ENCODE results near the gene MAX. TPM values are rescaled to one million over a fixed set of nuclear protein-coding genes. Genes with fewer than 3 reads are reported as not detected.
"Not testable (repeated sequence)": the region's sequence is repeated elsewhere in the genome, so short reads cannot be mapped to it uniquely, and the experiment has no call there.

MAX gene
- total RNA-seq, 6 experiments from 2014 or later, result 15.7 to 38.0 (median 31.7) TPM

GRCh38 chr14:65096323-65097089 lies 5.8 kb downstream of the MAX start:
- H3K36me3 ChIP-seq, result peaks cover 0 to 36% (median 19%) of the 10 kb centered on the region in 4 donors
- peaks cover 0 to 49% (median 11%) of the 10 kb centered on the region in 4 donors for H3K4me1 ChIP-seq
- no peak for DNase-seq
- ATAC-seq, result no peak
- H3K27ac ChIP-seq, result no peak overlapping the region
- TF ChIP-seq CTCF (IDR thresholded peaks at IDR 0.05), result no peak
- no peak for TF ChIP-seq POLR2A (IDR thresholded peaks at IDR 0.05)
- H3K4me3 ChIP-seq, result no peak overlapping the region
- H3K27me3 ChIP-seq, result no peaks in the 10 kb centered on the region
- WGBS (ENCODE audit: insufficient coverage, low coverage, low lambda C conversion rate, missing lambda C conversion rate), result 40% methylated on average over 5 of the region's 6 CpGs
- no peaks in the 10 kb centered on the region for H3K9me3 ChIP-seq
- intact Hi-C loops (cut with DNase I), result no loop called here

GRCh38 chr14:65095633-65096205 lies 6.6 kb downstream of the MAX start:
- 52% methylated on average over 3 of the region's 3 CpGs for WGBS (ENCODE audit: insufficient coverage, low coverage, low lambda C conversion rate, missing lambda C conversion rate)
- ATAC-seq (peak; percentile 62 to 90 (median 76)), DNase-seq (peak in 1 of 3 donors; percentile 76)
- H3K4me3 ChIP-seq, result no peak overlapping the region
- intact Hi-C loops (cut with DNase I), result no loop called here
- H3K27ac ChIP-seq, result no peak overlapping the region
- H3K27me3 ChIP-seq, result no peaks in the 10 kb centered on the region
- TF ChIP-seq POLR2A (IDR thresholded peaks at IDR 0.05) (no peak), CTCF (IDR thresholded peaks at IDR 0.05) (no peak)
- peaks cover 0 to 44% (median 20%) of the 10 kb centered on the region in 4 donors for H3K36me3 ChIP-seq
- H3K4me1 ChIP-seq, result peaks cover 0 to 44% (median 11%) of the 10 kb centered on the region in 4 donors
- no peaks in the 10 kb centered on the region for H3K9me3 ChIP-seq

- ATAC-seq, result no peak
Observed at GRCh38 chr14:65092349-65092748, 10.0 kb downstream of the MAX start.

GRCh38 chr14:65087835-65088234 lies 14.5 kb downstream of the MAX start:
- H3K4me3 ChIP-seq; H3K9me3 ChIP-seq; H3K4me1 ChIP-seq; H3K27me3 ChIP-seq; DNase-seq; intact Hi-C loops (cut with DNase I); H3K27ac ChIP-seq; ATAC-seq: not testable (repeated sequence)
- peaks cover 4 to 70% (median 28%) of the 10 kb centered on the region in 4 donors for H3K36me3 ChIP-seq
- 82% methylated on average over 8 of the region's 8 CpGs for WGBS (ENCODE audit: insufficient coverage, low coverage, low lambda C conversion rate, missing lambda C conversion rate)

More at GRCh38 chr14:65092349-65092748, 10.0 kb downstream of the MAX start:
- intact Hi-C loops (cut with DNase I), result no loop called here
- Histone ChIP-seq H3K27me3 (no peaks in the 10 kb centered on the region), H3K36me3 (peaks cover 0 to 72% (median 34%) of the 10 kb centered on the region in 4 donors), H3K27ac (no peak overlapping the region), H3K4me3 (no peak overlapping the region), H3K9me3 (no peaks in the 10 kb centered on the region), H3K4me1 (peaks cover 0 to 17% (median 3%) of the 10 kb centered on the region in 4 donors)
- no peak for DNase-seq
- WGBS (ENCODE audit: insufficient coverage, low coverage, low lambda C conversion rate, missing lambda C conversion rate), result 82% methylated on average over 2 of the region's 2 CpGs
- TF ChIP-seq CTCF (IDR thresholded peaks at IDR 0.05) (no peak), POLR2A (IDR thresholded peaks at IDR 0.05) (no peak)

GRCh38 chr14:65086686-65087085 lies 15.6 kb downstream of the MAX start:
- ATAC-seq; H3K4me1 ChIP-seq; H3K27me3 ChIP-seq; H3K4me3 ChIP-seq; DNase-seq; intact Hi-C loops (cut with DNase I); H3K27ac ChIP-seq; H3K9me3 ChIP-seq: not testable (repeated sequence)
- peaks cover 4 to 65% (median 20%) of the 10 kb centered on the region in 4 donors for H3K36me3 ChIP-seq
- 94% methylated on average over 3 of the region's 4 CpGs for WGBS (ENCODE audit: insufficient coverage, low coverage, low lambda C conversion rate, missing lambda C conversion rate)

Measured in right lobe of liver (tissue), 6 donors.